Measurements from ENCODE around the gene ZDHHC14.
"Not testable (repeated sequence)": the region's sequence is repeated elsewhere in the genome, so short reads cannot be mapped to it uniquely, and the experiment has no call there.

The ZDHHC14 gene

DNA sequence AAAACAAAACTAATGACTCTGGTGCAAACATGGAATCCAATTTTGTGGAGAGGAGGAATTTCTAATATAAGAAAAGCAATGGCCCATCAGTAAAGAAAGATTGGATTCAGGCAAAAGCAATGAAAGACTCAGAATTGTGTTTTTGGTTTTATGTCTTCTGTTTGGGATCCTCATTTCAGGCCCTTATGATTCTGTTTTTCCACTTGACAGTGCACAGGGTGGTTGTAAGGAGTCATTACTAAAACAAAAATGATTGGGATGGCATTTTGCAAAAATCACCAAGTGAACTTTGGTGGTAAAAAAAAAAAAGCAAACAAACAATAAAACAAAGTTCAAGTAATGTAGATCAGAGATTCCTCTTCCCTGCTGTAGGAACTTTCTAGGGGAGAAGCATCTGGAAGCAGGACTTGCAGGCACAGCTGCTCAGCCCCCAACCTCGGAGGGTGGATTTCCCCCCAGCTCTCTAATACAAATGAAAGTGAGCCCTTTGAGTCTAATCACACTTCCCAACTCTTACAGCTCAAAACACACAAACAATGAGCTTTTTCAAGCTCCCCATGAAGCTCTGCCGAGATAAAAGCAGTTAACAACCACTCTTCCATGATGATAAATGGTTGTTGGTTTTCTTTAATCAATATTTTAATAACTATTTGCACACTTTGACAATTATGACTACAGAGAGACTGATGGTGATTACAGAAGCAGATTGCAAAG, 177.7 kb downstream of the ZDHHC14 start:
- DNase-seq: no peak

DNA sequence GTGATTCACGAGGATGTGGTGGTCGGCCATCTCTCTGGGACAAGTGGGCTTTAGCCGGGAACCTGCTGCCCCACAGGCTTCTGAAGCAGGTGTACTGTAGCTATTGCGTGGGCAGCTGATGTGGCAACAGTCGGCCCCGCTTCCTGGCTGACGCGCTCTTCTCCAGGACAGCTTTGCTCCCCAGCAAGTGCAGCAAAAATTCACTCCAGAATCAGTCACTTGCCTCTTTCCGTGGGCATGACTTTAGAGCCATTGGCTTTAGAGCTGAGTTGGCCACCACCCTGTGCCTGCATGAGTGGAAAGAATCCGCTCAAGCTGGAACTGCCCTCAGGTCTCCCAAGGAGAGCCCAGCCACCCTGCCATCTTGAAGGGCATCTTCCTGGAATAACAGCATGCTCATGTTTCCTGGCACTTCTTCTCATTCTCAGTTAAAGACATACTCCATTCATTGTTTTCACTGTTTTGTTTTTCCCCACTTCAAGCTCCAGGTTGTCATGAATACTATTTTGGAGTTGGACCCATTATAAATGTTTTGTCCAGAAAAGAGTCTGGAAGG, 178.3 kb downstream of the ZDHHC14 start:
- no peak for DNase-seq

DNA sequence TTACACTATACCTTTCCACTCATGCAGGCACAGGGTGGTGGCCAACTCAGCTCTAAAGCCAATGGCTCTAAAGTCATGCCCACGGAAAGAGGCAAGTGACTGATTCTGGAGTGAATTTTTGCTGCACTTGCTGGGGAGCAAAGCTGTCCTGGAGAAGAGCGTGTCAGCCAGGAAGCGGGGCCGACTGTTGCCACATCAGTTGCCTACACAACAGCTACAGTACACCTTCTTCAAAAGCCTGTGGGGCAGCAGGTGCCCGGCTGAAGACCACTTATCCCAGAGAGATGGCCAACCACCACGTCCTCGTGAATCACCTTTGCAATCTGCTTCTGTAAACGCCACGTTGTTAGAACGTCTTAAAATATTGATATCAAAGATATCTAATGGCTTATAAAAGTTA, 179.1 kb downstream of the ZDHHC14 start:
- DNase-seq: not testable (repeated sequence)

DNA sequence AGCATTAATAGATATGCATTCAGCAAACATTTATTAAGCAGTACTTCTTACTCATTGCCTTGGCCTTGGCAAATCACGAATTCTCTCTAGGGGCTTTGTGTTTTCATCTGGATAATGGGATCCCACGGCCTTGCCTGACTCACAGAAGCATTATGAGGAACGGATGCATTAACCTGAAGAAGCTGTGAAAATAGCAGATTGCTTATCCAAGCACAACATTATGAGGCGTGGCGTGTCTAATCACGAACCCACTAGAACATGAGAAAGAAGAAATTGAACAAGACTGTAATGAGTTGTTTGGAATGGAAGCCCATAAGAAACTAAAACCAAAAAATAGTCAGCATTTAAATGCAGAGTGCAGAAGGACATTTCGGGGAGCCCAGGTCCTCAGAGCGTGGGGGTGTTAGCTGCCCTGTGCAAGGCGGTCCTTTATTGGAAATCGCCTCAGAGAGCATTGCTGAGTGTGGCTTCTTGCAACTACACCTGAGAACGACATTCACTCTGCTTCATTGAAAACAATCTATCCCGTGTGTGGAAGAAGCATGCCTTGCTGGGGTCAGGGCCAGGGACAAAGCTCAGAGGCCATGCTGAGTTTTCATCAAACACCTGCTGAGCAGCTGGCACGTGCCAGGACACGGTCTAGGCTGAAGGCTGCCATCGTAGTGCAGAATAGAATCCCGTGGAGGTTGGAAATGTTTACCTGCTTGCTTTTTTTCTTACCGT, 179.9 kb downstream of the ZDHHC14 start:
- no peak for DNase-seq

DNA sequence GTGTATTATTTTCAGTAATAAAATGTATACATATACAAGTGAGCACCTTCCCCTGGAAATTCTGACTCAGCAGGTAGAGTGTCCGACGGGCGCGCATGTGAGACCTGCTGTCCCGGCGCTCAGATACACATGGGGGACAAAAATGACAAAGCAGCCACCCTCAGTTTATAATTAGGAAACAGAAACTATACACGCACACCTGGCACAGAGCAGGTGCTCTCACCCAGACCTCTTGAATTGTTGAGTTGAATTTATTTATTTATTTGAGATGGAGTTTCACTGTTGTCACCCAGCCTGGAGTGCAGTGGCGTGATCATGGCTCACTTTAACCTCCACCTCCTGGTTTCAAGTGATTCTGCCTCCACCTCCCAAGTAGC, 180.4 kb downstream of the ZDHHC14 start:
- DNase-seq: no peak

DNA sequence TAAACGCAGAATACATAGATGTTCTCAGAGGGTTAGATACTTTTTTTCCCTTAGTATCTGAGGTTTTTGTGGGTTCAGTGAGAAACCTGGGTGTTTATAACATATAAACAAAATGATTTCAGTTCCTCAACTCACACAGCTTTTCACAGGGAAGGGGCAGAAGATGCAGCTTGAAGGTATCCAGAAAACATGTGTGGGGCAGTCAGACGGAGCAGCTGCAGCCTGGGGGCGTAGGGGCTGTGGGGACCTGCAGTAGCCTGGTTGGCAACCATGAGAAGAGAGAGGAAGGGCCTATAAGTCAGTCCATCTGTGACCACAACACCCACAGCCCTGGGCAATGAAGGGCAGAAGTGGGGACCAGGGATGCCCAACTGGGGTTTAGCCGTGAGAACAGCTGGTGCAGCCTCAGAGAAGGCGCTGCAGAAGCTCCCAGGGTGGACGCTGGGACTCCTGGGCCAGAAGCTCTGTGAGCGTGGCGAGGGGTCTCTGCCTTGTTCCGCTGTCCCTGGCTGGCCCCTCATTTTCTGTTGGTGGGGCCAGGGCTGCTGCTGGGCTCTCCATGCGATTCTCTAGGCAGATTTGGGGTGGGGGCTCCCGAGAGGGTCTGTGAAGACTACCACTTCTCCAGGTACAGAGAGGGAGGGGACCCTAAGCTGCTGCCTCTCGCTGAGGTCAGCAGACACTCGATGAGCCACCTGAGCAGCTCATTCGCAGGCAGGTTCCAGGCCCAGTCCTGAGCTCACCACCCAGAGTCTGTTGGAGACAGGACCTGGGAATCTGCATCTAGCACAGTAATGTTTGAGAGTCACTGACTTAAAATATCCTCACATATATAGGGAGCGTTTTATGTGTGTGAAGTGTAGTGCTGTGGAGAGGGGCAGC, 181.2 kb downstream of the ZDHHC14 start:
- DNase-seq: no peak

DNA sequence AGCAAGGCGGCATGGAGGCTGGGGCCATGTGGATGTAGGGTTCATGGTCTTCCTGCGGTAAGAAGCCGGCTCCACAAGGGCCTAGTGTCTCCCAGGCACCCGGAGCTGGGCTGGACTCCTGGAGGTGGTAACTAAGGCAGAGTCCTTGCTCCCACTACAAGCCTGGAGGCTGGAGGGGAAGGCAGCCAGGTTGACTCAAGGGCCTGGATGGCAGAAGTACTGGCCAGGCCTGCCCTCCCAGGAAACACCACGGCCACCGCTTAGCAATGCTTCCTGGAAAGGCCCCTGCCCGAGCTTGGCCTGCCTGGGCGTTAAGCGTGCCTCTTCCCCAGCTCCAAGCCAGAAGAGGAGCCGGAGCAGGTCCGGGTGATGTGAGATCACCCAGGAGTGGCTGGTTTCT, 182.0 kb downstream of the ZDHHC14 start:
- DNase-seq: no peak

DNA sequence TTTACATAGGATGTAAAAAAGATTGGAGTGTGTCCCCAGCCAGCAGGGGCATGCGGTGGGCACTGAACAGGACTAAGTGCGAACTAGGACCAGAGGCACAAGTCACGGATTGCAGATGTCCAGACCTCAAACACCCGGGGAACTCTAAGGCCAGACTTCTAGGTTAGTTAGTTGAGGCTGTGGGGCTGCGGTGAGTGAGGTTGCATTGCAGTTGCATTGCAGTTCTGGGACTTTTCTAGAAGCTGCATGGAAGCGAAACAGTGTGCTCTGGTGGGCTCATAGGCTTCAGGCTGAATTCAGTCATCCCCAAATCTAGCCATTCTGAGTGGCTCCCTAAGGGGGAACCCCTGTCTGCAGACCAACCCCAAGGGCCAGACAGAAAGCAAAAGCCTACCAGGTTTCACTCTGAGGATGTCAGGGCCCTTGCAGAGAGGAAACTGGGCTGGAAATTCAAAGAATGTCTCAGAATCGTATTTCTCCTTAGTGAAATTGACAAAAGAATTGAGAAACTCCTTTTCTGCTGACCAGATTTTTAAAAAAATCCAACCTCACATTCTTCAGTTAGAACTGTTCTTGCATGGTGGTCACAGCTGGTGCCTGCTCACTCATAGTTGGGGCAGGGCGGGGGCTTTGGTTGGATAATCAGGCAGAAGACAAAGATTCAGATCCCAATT, 182.8 kb downstream of the ZDHHC14 start:
- DNase-seq: no peak

DNA sequence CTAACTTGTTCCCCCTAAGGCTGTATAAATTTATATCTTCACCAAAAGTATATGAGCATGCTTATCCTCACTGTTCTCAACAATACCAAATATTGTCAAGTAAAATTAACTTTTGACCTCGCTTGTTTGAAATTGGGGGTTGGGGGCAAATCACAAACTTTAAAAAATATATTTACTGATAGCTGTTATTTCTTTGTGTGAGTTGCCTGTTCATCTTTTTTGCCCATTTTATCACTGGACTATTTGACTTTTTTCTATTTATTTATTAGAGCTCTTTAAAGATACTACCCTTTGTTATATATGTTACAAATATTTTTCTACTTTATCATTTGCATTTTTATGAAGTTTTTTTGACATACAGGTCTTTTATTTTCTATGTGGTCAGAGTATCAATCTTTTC, 187.7 kb downstream of the ZDHHC14 start:
- no peak for DNase-seq

DNA sequence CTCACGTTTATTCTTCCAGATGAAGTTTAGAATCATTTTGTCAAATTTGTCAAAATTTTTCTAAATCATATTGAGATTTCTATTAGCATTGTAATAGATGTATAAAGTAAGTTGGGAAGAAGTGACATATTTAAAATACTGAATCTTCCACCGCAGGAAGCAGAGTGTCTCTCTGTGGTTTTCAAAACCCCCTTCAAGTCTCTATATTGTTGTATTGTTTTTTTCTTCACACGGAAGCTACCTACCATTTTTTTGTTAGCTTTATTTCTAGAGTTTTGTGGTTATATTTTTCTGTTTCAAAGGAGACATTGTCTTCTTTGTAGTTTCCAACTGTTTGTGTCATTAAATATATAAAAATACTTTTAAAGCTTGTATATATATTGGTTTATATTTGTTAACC, 188.6 kb downstream of the ZDHHC14 start:
- DNase-seq: no peak

DNA sequence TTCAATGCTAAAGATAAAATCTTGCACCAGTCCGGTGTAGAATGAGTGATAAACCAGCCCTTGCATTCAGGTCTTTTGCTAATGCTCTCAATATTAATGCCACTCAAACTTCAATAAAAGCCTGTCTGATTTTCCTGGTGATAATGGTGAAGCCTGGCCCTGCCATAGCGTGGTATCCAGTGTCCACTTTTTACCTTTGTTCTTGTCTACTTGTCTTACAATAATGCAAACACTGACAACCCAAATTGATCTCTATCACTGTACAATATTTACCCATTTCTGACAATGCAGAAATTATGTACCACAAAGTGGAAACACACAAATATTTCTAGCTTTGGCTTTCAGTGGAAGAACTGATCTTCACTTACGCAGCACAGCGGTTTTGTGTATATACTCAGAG, 189.1 kb downstream of the ZDHHC14 start:
- DNase-seq: no peak

DNA sequence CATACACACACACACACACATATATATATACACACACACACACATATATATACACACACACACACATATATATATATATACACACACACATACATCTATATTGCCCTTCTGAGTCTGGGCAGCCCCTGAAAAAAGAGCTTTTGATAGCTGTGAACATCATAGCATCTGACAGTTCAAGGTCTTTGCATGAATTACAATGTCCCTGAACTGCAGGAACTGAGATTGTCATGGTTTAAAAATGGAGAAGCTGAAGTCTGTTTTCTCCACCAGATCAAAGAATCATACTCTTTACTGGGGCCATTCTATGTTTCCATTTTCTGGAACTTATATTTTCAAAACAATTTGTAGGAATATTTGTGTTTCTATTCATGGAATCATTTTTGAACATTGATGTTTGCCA, 189.8 kb downstream of the ZDHHC14 start:
- DNase-seq: no peak

DNA sequence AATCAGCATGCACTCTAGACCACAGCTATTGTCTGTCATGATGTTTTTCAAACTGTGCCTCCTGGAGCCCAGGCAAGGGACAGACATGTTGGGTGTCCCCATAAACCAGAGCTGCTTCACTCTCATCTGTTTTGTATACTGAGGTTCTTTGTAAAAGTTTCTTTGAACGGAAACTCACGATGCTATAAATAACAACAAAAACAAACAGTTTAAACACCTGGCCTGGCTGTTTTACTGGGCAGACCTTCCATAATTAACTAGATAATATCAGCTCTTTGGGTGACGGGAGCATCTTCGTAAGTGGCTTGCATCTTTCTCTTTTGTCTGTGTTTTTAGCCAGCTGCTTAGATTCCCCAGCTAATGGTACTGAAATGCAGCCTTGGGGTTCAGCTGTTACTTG, 190.3 kb downstream of the ZDHHC14 start:
- DNase-seq: no peak

DNA sequence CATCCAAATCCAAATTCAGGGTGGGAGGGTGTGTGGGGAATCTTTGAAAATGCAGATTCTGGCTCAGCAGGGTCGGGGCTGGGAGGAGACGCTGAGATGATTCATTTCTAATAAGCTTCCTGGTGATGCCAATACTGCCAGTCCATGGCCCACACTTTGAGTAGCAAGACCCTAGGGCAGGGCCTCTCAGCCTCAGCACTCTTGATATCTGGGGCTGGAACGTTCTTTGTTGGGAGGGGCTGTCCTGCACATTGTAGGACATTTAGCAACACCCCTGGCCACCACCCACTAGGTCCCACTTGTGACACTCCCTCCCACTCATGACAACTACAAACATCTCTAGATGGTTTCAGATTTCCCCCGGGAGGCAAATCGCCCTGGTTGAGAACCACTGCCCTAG, 191.0 kb downstream of the ZDHHC14 start:
- DNase-seq: no peak

DNA sequence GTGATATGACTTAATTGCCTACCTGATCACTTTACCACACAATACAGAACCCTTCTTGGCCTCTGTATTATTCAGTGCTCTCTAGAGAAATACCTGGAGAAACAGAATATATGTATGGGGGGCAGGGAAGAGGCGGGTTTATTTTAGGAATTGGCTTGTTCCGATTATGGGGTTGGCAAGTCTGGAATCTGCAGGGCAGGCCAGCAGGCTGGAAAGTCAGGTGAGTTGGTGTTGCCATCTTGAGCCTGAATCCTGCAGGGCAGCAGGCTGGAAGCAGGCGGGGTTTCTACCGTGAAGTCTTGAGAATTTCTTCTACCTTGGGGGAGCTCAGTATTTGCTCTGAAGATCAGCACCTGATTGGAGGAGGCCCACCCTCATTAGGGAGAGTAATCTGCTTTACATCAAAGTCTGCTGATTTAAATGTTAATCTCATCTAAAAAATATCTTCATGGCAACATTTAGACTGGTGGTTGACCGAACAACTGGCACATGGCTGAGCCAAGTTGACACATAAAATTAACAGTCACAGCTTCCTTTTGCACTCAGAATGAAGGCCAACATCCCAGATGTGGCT, 193.9 kb downstream of the ZDHHC14 start:
- no peak for DNase-seq

DNA sequence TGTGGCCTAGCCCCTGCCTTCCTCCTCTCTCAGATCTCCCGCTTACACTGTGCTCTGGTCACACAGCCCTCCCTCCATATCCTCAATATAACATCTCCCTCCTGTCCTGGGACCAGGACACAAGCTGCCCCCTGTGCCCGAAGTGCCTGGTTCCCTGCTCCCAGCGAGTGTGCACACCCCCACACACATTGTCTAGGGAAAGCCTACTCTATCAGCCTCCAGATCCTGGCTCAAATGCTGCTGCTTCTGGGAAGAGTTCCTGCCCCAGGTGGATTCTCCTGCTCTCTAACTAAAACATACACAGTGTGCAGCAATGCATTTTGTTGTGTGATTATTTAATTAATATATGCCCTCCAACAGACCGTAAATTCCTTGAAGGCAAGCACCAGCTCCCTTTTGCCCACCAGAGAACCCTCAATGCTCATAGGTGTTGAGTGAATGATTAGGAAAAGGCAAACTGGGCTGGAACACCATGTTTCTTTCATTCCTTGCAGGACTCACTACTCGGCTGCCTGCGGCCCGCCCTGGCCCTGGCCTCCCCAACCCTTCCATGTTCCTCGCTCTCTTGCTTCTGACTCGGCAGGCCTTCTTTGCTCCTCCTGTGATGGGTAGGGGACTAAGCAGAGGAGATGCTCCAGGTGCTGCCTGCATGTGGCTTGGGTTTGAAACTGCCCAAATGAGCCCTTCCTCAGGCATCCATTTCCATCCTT, 194.6 kb downstream of the ZDHHC14 start:
- no peak for DNase-seq

DNA sequence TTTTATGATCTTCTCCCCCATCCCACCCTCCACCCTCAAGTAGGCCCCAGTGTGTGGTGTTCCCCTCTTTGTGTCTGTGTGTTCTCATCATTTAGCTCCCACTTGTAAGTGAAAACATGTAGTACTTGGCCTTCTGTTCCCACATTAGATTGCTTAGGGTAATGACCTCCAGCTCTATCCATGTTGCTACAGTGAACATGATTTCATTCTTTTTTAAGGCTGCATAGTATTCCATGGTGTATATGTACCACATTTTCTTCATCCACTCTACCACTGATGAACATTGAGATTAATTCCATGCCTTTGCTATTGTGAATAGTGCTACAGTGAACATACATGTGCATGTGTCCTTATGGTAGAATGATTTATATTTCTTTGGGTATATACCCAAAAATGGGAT, 196.0 kb downstream of the ZDHHC14 start:
- DNase-seq: not testable (repeated sequence)

DNA sequence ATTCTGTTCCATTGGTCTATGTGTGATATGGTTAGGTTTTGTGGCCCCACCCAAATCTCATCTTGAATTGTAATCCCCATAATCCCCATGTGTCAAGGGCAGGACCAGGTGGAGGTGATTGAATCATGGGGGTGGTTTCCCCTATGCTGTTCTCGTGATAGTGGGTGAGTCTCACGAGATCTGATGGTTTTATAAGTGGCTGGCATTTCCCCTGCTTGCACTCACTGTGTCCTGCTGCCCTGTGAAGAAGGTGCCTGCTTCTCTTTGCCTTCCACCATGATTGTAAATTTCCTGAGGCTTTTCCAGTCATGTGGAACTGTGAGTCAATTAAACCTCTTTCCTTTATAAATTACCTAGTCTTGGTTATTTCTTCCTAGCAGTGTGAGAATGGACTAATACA, 197.5 kb downstream of the ZDHHC14 start:
- not testable (repeated sequence) for DNase-seq

DNA sequence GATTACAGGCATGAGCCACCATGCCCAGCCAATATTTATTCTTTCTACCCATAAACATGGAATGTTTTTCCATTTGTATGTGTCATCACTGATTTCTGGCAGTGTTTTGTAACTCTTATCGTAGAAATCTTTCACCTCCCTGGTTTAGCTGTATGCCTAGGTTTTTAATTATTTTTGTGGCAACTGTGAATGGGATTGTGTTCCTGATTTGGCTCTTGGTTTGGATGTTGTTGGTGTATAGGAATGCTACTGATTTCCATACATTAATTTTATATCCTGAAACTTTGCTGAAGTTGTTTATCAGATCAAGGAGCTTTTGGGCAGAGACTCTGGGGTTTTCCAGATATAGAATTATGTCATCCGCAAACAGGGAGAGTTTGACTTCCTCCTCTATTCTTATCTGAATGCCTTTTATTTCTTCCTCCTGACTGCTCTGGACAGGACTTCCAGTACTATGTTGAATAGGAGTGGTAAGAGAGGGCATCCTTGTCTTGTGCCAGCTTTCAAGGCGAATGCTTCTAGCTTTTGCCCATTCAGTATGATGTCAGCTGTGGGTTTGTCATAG, 198.6 kb downstream of the ZDHHC14 start:
- no peak for DNase-seq

DNA sequence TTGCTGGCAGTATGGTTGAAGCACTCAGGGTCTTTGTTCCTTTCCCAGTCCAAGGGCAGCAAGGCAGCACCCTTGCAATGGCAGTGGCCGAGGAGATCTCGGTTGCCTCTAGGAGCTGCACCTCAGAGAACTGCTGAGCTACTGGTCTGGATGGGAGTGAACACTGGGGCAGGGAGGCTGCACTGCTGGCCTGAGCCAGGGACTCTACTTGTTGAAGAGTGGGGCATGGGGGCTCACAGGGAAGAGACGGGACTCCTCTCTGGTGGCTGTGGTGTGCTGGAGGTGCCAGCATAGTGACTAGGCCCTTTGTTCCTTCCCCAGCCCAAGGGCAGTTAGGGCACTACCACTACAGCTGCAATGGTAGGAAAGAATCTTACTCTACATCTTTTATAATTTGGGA, 203.0 kb downstream of the ZDHHC14 start:
- DNase-seq: no peak

DNA sequence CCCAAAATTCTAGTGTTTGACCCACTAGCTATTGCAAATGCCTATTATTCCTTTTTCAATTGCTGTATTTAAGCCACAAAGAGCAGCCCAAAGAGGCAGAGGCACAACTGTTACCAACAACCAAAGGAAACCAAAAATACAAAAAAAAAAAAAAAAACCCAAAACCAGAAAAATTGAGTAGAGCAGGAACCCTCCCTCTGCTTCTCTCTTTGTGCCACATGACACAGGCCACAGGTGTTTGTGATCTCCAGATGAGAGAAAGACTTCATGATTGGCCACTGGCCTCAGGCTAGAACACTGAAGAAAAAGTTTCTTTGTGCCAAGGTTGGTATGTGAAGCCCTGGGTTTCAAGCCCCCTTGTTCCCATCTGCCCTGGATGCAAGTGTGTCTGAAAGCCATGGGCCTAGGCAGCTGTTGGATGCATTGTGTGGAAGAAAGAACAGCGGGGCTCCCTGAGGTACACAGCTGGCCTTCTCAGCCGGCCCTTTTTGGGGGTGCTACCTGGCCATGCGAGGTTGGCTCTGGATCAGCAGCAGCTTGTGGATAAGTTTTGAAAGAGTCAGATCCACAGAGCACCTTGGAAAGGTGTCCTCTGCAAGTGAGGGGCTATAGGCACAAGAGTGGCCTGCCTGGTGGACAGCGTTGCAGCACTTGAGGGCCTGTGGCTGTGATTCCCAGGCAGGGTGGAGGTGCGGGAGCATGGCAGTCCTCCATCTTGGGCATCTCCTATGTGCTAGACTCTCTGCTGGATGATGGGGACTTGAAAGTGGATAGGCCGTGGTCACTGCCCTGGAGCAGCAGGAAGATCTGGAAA, 204.5 kb downstream of the ZDHHC14 start:
- no peak for DNase-seq
